D341Med (cell line): ENCODE results near the gene COL18A1.

Source experiments
- DNase-seq: peaks from one replicate; pipeline ENCODE4 v3.0.0; 2012; ENCODE audit warnings: low spot score

Gene COL18A1

DNA sequence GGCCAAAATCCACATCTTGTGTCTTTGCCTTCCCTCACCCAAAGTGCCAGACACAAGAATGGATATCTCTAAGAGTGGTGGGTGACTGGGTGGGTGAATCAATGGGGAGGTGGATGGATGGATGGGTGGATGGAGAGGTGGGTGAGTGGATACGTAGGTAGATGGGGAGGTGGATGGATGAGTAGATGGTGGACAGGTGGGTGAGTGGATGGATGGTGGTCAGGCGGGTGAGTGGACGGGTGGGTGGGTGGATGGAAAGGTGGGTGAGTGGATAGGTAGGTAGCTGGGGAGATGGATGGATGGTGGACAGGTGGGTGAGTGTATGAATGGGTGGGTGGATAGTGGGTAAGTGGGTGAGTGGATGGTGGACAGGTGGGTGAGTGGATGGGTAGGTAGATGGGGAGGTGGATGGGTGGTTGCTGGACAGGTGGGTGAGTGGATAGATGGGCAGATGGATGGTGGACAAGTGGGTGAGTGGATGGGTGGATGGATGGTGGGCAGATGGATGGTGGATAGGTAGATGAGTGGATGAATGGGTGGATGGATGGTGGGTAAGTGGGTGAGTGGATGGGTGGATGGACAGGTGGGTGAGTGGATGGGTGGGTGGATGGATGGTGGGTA, 103.0 kb downstream of the COL18A1 start:
- no peak for DNase-seq

DNA sequence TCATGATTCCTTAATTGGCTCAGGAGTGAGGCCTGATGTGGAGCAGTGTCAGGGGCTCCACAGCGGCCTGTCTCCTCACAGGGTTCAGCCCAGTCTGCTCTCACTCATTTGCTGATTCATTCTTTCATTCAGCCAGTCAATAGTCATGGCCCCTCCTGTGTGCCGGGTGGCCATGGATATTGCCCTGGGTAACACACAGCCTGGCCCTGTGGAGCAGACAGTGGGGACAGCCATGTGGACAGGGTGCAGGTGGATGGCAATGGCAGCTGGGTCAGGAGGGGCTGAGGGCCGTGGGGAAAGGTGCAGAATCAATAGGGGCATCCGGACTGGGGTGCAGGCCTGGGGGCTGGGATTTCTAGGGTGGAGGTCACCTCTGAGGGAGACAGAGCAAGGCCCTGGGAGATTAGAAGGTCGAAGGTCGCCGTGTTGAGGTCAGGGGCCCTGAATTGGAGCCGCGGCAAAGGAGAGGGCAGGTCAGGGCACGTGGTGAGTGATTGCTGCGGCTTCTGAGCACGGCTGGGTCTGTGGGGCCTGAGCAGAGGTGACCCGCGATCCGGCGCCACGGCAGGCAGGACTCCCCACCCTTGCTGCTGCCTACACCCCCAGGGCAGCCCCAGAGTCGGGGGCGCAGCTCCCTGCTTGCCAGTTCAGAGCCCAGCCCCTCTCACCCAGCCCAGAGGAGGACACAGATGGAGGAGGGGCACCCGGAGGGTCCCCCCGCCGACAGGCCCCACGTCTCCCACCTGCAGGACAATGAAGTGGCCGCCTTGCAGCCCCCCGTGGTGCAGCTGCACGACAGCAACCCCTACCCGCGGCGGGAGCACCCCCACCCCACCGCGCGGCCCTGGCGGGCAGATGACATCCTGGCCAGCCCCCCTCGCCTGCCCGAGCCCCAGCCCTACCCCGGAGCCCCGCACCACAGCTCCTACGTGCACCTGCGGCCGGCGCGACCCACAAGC, 103.9 kb downstream of the COL18A1 start:
- no peak for DNase-seq

DNA sequence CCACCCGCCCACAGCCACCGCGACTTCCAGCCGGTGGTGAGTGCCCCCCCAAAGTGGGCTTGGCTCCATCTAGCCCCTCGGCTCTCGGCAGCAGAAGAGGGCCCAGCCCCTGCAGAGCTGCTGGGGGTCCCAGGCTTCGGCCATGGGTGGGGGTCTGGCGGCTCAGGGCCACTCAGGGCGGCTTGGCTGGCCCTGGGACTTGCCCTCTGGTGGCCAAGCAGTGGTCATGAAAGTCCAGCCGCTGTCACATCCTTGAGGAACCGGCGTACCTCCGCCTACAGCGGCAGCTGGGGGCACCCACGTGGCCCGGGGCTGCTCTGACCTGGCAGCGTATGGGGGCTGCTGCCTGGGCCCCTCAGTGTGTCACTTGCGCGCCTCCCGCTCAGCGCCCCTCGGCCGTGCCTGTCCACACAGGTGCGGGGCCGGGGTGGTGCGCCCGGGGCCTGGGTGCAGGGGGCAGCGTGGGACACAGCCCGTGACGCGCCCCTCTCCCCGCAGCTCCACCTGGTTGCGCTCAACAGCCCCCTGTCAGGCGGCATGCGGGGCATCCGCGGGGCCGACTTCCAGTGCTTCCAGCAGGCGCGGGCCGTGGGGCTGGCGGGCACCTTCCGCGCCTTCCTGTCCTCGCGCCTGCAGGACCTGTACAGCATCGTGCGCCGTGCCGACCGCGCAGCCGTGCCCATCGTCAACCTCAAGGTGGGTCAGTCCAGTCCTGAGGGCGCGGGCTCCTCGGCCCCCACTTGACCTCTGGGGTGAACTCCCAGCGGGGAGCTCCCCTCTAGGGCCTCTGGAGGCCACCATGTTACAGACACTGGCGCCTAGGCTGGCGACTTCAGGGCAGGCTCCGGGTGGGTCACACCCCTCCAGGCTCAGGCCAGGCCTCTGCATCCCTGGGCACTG, 104.9 kb downstream of the COL18A1 start:
- DNase-seq, result no peak

DNA sequence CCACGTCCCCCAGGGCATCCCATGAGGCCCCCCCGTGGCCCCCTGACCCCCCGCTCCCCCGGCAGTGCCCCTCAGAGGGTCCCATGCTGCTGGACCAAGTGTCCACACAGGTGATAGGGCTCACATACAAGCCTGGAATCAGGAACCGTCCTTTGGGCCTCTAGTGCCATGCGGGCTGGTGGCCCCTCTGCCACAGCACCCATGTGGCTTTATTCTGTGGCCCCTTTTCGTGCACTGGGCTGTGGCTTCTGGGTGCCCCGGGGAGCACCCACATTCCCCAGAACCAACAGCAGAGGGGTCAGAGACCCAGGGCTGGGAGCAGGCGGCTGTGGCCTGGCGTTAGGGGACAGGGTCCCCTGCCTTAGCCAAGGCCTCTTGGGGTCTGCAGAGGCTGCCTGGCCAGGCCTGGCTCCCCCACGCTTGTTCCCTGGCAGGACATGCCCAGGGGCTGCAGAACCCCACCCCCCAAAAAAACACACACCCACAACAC, 105.5 kb downstream of the COL18A1 start:
- no peak for DNase-seq

DNA sequence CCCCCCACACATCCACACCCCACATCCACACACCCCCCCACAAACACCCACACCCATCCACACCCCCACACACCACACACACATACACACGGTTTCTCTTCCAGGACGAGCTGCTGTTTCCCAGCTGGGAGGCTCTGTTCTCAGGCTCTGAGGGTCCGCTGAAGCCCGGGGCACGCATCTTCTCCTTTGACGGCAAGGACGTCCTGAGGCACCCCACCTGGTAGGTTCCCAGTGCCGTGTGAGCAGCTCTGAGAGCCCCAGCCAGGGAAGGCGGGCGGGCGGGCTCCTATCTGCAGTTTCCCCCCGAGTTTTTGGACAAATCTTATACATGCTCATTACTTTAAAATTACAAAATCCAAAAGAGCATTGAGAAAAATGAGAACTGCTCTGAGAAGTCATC, 106.0 kb downstream of the COL18A1 start:
- DNase-seq, result no peak

DNA sequence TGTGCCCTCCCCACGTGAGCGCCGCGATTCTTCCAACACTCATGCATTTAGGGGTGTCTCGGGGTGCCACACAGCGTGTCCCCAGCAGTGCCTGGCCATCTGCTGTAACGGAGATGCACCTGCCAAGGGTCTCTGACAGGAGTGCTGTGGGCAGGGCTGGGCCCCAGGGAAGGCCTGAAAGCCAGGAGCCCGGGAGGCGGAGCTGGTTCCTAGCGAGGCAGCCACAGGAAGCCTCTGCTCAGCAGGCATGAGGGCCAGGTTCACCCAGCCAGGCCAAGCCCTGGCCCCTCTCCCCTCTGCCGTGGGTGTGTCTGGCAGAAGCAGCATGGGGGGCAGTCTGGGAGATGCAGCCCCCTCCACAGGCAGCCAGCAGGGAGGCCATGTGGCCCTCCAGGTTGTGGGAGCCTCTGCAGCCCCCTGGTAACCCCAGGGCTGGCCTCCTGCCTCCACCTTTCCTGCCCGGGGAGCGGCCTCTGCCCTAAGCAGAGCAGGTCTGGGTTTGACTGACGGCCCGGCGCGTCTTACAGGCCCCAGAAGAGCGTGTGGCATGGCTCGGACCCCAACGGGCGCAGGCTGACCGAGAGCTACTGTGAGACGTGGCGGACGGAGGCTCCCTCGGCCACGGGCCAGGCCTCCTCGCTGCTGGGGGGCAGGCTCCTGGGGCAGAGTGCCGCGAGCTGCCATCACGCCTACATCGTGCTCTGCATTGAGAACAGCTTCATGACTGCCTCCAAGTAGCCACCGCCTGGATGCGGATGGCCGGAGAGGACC, 106.9 kb downstream of the COL18A1 start:
- no peak for DNase-seq

DNA sequence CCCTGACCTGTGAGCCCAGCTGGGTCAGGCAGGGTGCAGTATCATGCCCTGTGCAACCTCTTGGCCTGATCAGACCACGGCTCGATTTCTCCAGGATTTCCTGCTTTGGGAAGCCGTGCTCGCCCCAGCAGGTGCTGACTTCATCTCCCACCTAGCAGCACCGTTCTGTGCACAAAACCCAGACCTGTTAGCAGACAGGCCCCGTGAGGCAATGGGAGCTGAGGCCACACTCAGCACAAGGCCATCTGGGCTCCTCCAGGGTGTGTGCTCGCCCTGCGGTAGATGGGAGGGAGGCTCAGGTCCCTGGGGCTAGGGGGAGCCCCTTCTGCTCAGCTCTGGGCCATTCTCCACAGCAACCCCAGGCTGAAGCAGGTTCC, 107.6 kb downstream of the COL18A1 start:
- no peak for DNase-seq

DNA sequence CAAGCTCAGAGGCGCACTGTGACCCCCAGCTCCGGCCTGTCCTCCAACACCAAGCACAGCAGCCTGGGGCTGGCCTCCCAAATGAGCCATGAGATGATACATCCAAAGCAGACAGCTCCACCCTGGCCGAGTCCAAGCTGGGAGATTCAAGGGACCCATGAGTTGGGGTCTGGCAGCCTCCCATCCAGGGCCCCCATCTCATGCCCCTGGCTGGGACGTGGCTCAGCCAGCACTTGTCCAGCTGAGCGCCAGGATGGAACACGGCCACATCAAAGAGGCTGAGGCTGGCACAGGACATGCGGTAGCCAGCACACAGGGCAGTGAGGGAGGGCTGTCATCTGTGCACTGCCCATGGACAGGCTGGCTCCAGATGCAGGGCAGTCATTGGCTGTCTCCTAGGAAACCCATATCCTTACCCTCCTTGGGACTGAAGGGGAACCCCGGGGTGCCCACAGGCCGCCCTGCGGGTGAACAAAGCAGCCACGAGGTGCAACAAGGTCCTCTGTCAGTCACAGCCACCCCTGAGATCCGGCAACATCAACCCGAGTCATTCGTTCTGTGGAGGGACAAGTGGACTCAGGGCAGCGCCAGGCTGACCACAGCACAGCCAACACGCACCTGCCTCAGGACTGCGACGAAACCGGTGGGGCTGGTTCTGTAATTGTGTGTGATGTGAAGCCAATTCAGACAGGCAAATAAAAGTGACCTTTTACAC, 108.2 kb downstream of the COL18A1 start:
- no peak for DNase-seq

DNA sequence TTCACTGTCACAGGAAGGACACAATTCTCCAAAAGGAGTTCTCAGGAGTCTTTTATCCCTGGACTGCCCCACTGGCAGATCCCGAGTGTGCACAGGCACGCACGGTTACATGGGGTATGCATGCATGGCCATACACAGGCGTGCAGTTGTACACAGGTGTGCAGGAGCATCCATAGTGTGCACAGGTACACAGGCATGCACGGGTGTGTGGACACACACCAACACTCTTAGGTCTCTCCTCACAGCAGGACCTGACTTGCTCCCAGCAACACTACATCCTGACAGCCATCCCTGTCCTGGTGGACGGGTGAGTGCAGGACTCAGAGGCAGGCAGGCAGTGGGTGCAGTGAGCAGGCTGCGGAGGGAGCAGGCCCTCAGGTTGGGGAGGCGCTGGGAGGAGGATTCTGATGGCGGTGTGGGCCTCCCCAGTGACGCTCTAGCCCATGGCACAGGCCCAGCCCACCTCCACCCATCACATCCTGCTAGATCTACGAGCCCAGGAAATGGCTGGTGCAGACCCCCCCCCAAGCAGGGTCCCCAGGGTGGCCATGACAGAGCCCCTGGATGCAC, 108.9 kb downstream of the COL18A1 start:
- no peak for DNase-seq

DNA sequence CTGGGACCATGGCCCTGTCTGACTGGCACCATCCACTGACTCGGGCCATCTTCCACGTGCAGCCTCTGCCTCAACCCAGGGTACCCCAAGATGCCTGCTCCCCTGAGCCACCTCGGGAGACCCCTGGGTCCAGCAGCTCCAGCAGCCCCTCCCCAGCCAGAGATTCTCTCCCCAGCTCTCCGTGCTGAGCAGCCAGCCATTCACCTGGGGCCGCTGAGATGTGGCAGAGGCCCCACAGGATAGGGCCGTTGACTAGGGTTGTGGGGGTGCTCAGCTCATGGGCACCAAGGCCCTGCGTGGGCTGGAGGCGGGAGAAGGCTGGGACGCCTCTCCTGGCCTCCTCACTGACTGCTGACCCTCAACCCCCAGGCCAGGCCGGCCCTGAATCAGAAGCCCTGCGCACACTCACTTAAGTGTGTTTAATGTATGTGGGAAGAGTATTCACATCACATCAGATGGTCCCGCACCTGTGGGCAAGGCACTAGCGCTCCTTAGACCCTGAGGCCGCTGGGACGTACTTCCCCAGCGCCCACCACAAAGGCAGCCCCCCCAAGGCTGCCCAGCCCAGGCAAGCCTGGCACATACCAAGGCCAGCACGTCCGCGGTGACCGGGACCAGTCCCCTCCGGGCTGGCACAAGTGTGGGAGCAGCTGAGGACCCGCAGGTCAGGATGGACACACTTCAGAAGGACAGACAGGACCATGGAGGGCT, 109.5 kb downstream of the COL18A1 start:
- no peak for DNase-seq

DNA sequence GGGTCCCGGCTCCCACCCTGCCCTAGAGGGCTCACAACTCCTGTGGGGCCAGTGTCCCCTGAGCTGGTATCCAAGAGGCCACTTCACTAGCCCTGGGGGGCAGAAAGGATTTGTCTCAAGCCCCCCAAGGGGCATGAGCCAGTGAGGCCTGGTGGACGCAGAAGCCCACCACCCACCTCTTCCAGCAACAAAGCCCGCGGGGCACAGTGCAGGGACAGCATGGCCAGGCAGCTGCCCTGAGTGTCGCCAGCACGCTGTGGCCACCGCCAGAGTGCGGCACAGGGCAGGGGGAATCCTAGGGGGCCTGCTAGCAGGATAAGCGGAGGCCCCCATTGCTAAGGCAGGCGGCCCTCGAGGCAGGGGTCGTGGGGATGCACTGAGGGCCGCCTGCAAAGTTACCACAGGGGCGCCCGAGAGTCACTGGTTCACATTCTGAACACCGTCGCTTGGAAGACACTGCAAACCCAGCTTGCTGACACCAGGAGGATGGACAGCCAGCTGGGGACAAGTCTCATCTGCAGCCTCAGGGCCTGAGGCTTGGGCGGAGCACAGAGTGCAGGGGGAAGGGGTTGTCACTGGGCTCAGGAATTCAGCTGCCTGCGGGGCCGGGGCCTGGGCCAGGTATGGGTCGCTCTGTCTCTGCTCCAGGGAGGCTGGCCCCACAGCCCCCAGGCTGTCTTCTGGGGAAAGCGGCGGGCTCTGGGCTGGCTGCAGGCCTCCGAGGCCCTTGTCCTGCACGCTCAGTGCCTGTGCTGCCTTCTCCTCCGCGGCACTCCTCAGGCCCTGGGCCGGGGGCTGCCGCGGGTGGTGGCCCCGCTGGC, 110.5 kb downstream of the COL18A1 start:
- no peak for DNase-seq

DNA sequence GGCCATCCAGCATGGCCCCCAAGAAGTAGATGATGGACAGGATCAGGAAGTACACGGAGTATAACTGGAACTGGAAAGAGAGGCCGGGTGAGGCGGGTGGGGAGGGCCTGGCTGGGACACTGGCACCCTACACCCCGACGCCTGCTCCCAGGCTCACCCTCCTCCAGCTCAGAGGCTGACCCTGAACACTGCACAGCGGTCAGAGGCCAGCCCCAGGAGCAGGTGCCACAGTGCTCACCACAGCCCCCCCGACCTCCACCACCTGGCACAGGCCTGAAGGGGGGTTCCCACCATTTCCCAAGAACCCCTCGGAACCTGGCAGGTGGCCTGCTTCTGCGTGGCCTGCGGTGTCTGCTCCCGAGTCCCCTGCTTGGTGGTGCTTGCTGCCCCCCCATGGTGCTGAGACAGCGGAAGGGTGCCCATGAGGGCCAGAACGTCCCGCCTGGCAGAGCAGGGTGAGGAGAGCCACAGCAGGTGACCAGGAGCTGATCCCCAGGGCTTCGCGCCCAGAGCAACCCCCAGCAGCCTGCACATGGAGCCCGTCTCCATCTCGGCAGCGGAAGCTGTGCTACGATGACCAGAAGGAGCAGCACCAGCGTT, 111.2 kb downstream of the COL18A1 start:
- DNase-seq, result no peak

DNA sequence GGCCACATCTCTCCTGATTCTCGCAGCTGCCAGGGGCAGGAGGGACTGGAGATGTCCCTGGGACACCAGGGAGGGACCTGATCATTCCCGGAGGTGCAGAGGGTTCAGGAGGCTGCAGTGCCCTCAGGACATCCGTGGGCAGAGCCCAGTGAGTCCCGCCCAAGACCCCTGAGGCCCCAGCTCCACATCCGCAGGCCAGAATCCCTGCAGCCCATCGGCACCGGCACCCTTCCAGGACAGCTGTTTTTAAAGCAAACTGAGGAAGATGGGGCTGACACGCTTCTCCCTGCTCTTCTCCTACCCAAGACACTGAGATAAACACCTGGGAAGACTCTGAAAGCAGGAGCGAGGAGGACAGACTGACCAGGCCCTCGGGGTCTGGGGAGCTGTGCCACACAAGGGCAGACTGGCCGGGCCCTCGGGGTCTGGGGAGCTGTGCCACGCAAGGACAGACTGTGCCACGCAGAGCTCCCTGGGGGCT, 111.7 kb downstream of the COL18A1 start:
- DNase-seq, result no peak

DNA sequence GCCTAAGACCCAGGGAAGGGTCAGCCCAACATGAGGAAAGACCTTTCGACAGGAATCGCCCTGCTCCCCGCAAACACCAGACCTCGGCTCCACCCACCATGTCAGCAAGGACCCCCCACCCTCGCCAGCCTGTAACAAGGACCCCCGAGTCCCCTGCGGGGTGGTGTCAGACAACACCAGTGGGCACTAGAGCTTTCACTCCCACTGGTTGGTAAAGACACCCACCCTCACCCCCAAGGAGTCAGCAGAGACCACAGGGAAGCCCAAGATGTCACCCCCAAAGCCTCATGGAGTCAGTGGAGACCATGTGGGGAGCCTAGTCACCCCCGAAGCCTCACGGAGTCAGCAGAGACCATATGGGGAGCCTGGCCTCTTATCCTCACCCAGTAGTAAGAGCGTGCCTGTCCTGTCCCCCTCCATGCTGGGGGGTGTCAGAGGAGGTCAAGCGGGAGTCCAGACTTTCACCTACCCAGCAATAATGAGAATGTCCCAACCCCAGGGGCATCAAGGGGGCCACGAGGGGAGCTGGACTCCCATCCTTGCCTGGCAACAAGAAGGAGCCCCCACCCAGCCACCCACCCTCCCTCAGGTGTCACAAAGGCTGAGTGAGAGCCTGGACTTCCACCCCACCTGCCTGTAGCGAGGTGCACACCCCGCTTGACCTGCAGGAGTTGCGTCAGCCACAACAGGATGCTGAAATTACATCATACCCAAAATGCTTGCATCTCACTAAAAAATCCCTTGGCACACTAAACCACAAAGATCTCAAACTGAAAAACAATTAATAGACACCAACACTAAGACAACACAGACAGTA, 112.5 kb downstream of the COL18A1 start:
- no peak for DNase-seq

DNA sequence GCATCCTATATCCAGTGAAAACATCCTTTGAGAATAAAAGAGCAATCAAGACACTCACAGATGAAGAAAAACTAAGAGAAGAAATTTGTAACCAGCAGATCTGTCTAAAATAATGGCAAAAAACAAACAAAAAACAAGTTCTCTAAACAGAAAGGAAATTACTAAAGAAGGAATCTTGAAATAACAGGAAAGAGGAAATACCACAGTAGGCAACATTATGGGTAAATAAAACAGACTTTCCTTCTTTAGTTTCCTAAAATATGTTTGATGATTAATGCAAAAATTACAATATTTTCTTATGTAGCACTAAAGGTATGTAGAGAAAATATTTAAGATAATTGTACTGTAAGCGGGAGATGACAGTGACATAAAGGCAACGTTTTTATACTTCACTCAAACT, 113.8 kb downstream of the COL18A1 start:
- DNase-seq, result no peak

DNA sequence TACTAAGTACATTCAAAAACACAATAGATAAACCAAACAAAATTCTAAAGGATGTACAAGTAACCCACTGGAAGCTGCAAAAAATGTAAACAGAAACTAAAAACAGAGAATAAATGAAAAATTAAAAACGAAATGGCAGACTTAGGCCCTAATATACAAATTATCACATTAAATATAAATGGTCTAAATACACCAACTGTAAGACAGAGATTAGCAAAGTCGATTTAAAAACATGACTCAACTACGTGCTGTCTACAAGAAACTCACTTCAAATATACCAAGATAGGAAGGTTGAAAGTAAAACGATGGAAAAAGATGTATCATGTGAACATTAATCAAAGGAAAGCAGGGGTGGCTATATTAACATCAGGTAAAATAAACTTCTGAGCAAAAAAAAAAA, 114.2 kb downstream of the COL18A1 start:
- no peak for DNase-seq

DNA sequence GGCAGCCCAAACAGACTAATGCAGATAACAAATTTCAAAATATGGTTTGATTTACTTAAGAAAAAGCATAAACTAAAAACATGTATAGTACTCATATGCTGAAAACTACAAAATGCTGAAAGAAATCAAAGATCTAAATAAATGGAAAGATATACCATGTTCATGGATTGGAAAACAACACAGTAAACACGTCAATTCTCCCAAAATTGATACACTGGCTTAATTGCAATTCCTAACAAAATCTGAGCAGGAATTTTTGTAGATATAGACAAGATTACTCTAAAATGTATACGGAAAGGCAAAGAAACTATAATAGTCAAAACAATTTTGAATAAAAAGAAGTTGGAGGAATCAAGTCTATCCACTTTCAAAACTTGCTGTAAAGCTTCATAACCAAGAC, 116.3 kb downstream of the COL18A1 start:
- no peak for DNase-seq

DNA sequence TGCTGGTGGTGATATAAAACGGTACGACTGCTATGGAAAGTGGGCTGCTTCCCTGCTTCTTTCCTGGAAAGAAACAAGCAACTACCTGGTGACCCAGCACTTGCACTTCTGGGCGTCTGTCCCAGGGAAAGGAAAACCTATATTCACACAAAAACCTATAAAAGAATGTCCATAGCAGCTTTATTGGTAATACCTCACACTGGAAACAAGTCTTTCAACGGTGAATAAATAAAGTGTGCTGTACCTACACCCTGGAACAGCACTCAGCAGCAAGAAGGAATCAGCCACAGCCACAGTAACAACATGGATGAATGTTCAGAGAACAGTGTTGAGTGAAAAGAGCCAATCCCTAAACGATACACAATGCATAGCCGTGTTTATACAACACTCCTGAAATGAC, 117.4 kb downstream of the COL18A1 start:
- no peak for DNase-seq
